Colonic mucosa (tissue), 4 donors: ENCODE data around the gene BMF. TPM values are rescaled to one million over a fixed set of nuclear protein-coding genes. Genes with fewer than 3 reads are reported as not detected.
A peak's percentile ranks its signal among the peaks of the same experiment; 100 is the strongest.

Experiments used
- DNase-seq: peaks from one replicate; pipeline ENCODE4 v3.0.0-alpha.2; 2020
- H3K27ac ChIP-seq: fragments of 200-600 bp; one replicate; pipeline ENCODE4 v1.8.0; 2021
- H3K27me3 ChIP-seq: fragments of 200-600 bp; one replicate; pipeline ENCODE4 v1.8.0; 2021
- H3K36me3 ChIP-seq: fragments of 200-600 bp; one replicate; pipeline ENCODE4 v1.8.0; 2021
- H3K4me1 ChIP-seq: fragments of 200-600 bp; one replicate; pipeline ENCODE4 v1.8.0; 2021; ENCODE audit warnings: mild to moderate bottlenecking
- H3K4me3 ChIP-seq: fragments of 200-600 bp; one replicate; pipeline ENCODE4 v1.8.0; 2021
- H3K9ac ChIP-seq, 2 donors: one replicate each; pipeline ENCODE4 v1.7.0; 2013; ENCODE audit warnings: control low read depth in 2 of 2, low read depth in 2 of 2, low read length in 2 of 2
- H3K9me3 ChIP-seq: fragments of 200-600 bp; one replicate; pipeline ENCODE4 v1.8.0; 2021
- CTCF ChIP-seq: fragments of 200-600 bp; IDR thresholded peaks from one replicate; pipeline ENCODE4 v1.8.0; 2022; ENCODE audit warnings: antibody characterized with exemption, mild to moderate bottlenecking
- intact Hi-C: fragments of 100-400 bp; cut with DNase I; formaldehyde crosslinking; loops from one replicate; pipeline ENCODE4 v1.14.1; 2022
- total RNA-seq, 2 donors: library from RNA; stranded (reverse); fragmentation: NEBNext Ultra II Directional in 1 of 2; extraction: Animal tissue kit (Norgen Biotek cat#: 25700) in 1 of 2; gene quantifications; one replicate each; pipeline ENCODE4 v1.2.1, GENCODE V29; 2021
- donor health status: healthy.
- donor health status: DM: no; HTN: no; CAD: no.
- donor health status: DM: no; HTN: no; CAD: no.

BMF gene
- total RNA-seq, 2 donors from 2014 or later: 5.0 to 11.6 TPM

- no peaks in the 10 kb centered on the region for H3K27me3 ChIP-seq
- H3K9me3 ChIP-seq: no peaks in the 10 kb centered on the region
- H3K36me3 ChIP-seq: no peaks in the 10 kb centered on the region
- intact Hi-C loops: no loop called here
- peak overlapping the region in 1 of 2 donors; percentile 55 for H3K9ac ChIP-seq
- H3K27ac ChIP-seq: no peak overlapping the region
- H3K4me3 ChIP-seq: no peak overlapping the region
- DNase-seq: no peak
- H3K4me1 ChIP-seq: peaks cover 7% of the 10 kb centered on the region
- no peak for TF ChIP-seq CTCF
Observed at GRCh38 chr15:40072216-40072990, 36.3 kb downstream of the BMF start.

- H3K27me3 ChIP-seq: no peaks in the 10 kb centered on the region
- peaks cover 7% of the 10 kb centered on the region for H3K4me1 ChIP-seq
Observed at GRCh38 chr15:40070608-40071218, 38.0 kb downstream of the BMF start.

GRCh38 chr15:40070166-40070557, 38.5 kb downstream of the BMF start:
- H3K36me3 ChIP-seq: no peaks in the 10 kb centered on the region
- H3K9ac ChIP-seq: peak overlapping the region in 1 of 2 donors; percentile 68
- no peaks in the 10 kb centered on the region for H3K9me3 ChIP-seq
- no peak overlapping the region for H3K27ac ChIP-seq
- no peak for DNase-seq
- TF ChIP-seq CTCF: no peak
- peaks cover 7% of the 10 kb centered on the region for H3K4me1 ChIP-seq
- no peaks in the 10 kb centered on the region for H3K27me3 ChIP-seq
- intact Hi-C loops: no loop called here
- H3K4me3 ChIP-seq: no peak overlapping the region

More at GRCh38 chr15:40070608-40071218, 38.0 kb downstream of the BMF start:
- no peak for TF ChIP-seq CTCF
- Histone ChIP-seq H3K9me3 (no peaks in the 10 kb centered on the region), H3K9ac (no peak overlapping the region), H3K36me3 (no peaks in the 10 kb centered on the region), H3K4me3 (no peak overlapping the region), H3K27ac (no peak overlapping the region)
- intact Hi-C loops: no loop called here
- DNase-seq: no peak

- DNase-seq: peak; percentile 95
- H3K36me3 ChIP-seq: no peaks in the 10 kb centered on the region
- H3K27me3 ChIP-seq: no peaks in the 10 kb centered on the region
- TF ChIP-seq CTCF: no peak
- peak overlapping the region; percentile 34 for H3K27ac ChIP-seq
- no peak overlapping the region for H3K4me3 ChIP-seq
- intact Hi-C loops: no loop called here
- peak overlapping the region; percentile 33 to 68 for H3K9ac ChIP-seq
- peaks cover 7% of the 10 kb centered on the region for H3K4me1 ChIP-seq
- no peaks in the 10 kb centered on the region for H3K9me3 ChIP-seq
Observed at GRCh38 chr15:40069178-40070165, 39.2 kb downstream of the BMF start.

GRCh38 chr15:40067921-40068624, 40.6 kb downstream of the BMF start:
- H3K9ac ChIP-seq: no peak overlapping the region
- H3K4me3 ChIP-seq: no peak overlapping the region
- intact Hi-C loops: no loop called here
- H3K9me3 ChIP-seq: no peaks in the 10 kb centered on the region
- TF ChIP-seq CTCF: no peak
- H3K36me3 ChIP-seq: no peaks in the 10 kb centered on the region
- no peak overlapping the region for H3K27ac ChIP-seq
- H3K27me3 ChIP-seq: no peaks in the 10 kb centered on the region
- peaks cover 7% of the 10 kb centered on the region for H3K4me1 ChIP-seq
- no peak for DNase-seq
